ENCODE measurements around the gene IL22RA1. TPM values are rescaled to one million over a fixed set of nuclear protein-coding genes. Genes with fewer than 3 reads are reported as not detected.

Gene IL22RA1, protein sequence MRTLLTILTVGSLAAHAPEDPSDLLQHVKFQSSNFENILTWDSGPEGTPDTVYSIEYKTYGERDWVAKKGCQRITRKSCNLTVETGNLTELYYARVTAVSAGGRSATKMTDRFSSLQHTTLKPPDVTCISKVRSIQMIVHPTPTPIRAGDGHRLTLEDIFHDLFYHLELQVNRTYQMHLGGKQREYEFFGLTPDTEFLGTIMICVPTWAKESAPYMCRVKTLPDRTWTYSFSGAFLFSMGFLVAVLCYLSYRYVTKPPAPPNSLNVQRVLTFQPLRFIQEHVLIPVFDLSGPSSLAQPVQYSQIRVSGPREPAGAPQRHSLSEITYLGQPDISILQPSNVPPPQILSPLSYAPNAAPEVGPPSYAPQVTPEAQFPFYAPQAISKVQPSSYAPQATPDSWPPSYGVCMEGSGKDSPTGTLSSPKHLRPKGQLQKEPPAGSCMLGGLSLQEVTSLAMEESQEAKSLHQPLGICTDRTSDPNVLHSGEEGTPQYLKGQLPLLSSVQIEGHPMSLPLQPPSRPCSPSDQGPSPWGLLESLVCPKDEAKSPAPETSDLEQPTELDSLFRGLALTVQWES
- not detected in 2 replicates for total RNA-seq

GRCh38 chr1:24142546-24143534, at the start of gene IL22RA1:
IL22RA1 (minus strand) TSS chr1:24143140; CDS start chr1:24143082, 58 bp downstream.

DNA sequence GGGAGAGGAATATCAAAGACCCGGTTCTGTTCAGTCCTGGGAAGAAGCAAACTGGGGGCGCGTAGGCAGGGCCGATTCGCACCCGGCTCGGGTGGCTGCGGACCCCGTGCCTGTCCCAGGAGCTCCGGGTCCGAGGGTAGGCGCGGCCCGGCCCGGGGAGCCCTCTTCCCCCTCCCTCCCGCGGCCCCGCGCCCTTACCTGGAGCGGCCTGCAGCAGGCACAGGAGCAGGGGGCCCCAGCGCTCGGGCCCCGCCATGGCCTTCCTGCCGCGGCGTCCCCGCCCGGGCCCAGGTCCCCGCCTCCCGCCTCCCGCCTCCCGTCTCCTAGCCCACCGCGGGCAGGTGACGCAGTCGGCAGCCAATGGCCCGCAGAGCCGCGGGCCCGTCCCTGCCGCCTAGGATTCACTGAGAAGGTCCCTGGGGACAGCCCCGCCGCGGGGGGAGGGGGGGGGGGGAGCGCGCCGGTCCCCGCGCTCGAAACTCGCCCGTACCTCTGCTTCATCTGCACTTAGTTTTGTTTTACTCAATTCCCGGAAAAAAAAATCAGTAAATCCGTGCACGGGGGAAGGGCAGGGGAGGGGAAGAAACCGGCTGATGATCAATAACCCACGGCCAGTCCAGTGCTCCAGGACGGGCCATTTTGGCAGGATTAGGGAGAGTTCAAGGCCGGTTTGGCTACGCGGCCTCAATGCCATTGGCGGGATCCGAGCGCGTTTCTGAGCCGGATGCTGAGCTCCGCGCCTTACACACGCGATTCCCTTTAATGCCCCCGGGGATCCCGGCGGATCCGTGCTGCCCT, 44.3 kb upstream of the IL22RA1 start, which contains the start of gene IFNLR1:
IFNLR1 (minus strand) TSS at position 297 of the 798 bp plus-strand sequence; CDS start at position 256, 41 bp downstream.

GRCh38 chr1:24111996-24112779, 30.8 kb downstream of the IL22RA1 start, which contains the start of gene MYOM3:
MYOM3 (minus strand) TSS chr1:24112135; CDS start chr1:24108636, 3,499 bp downstream.

Other genes with a start within 250 kb of the IL22RA1 start
- not detected in 2 replicates for gene CNR2, start 229.8 kb downstream of the IL22RA1 start, total RNA-seq
- 60.2 and 65.1 TPM in 2 replicates for gene PNRC2, start 183.3 kb downstream of the IL22RA1 start, total RNA-seq
- gene SRSF10, start 162.8 kb downstream of the IL22RA1 start, total RNA-seq = 74.0 and 86.8 TPM in 2 replicates
- gene MYOM3, start 31.0 kb downstream of the IL22RA1 start, total RNA-seq = not detected in 2 replicates
- not detected in 2 replicates for gene IFNLR1, start 44.1 kb upstream of the IL22RA1 start, total RNA-seq
- 0.17 TPM in 1 of 2 replicates, not detected in the other for gene GRHL3, start 176.2 kb upstream of the IL22RA1 start, total RNA-seq